GM15510 (cell line): ENCODE data around the gene KCNQ1.

Experiments used
- POLR2A ChIP-seq: IDR thresholded peaks from 3 replicates; pipeline ENCODE4 v1.6.1; 2011; ENCODE audit warnings: borderline replicate concordance; ENCODE audit not compliant: insufficient read length; ENCODE audit errors: extremely low read depth

Gene KCNQ1

DNA sequence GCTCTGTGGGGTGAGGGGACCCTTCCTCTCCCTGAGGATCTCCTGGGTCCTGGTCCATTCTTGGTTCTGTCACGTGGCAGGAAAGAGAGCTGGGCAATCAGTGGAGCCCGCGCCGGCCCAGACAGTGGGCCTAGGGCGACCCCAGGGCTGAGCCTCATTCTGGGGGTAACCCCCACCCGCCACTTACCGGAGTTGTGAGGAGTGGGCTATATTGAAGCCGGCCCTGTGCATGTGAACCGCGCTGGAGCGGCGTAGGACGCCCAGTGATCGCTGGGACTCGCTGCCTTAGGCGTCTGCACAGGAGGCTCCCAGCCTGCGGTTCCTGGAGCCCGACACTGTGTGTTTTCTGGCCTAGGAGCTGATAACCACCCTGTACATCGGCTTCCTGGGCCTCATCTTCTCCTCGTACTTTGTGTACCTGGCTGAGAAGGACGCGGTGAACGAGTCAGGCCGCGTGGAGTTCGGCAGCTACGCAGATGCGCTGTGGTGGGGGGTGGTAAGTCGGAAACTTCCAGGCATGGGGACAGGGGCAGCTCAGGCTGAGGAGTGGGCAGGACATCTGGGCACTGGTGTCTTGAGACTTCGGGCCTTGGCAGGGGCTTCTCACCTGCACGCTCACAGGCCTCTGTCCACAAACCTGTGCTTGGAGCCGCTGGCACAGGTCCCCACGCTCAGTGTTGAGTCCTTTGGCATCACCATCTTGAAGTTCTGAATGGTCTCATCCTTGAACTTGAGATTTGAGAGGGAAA, 127.9 kb downstream of the KCNQ1 start:
- TF ChIP-seq POLR2A: no peak

GRCh38 chr11:2573240-2574042, 128.6 kb downstream of the KCNQ1 start:
- TF ChIP-seq POLR2A: no peak

DNA sequence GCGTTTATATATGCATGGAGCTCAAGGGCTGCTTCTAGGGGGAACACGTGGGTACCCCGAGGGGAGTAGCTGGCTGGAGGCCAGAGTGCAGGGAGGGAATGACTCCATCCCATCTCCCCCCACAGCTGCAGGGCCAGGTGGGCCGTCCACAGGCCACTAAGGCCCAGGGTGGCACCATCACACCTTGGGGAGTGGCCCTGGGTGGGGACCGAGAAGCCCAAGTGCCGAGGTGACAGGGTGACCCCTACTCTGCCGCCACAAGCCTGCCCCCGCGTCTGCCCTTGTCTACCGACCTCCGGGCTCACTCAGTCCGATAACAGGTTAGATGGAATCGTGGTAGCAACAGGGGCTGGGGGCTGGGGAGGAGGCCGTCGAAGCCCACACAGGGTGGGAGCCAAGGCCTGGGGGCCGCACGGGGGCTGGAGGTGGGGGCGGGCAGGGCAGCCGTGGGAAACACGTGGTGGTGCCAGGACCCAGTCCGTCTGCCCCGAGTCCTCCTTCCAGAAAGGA, 129.3 kb downstream of the KCNQ1 start:
- TF ChIP-seq POLR2A: no peak

GRCh38 chr11:2574553-2575535, 130.0 kb downstream of the KCNQ1 start:
- no peak for TF ChIP-seq POLR2A

DNA sequence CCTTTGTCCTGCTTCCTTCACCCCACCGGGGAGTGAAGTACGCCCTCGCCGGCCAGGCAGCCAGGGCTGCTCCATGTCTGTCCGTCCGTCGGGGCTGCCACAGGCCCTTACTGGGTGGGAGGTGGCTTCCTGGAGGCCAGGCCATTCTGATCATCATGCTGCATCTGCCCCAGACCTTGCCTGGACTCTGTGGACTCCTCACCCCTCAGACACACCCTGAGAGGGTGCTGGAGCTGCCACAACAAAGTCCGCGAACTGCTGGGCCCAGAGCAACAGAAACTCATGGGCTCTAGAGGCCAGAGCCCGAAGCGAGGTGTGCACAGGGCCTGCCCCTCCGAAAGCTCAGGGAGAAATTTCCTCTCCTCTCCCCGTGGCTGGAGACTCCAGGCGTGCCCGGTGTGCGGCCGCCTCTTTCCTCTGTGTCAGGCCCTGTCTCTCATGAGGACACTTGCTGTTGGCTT, 130.8 kb downstream of the KCNQ1 start:
- no peak for TF ChIP-seq POLR2A

- TF ChIP-seq POLR2A: no peak
Measured at GRCh38 chr11:2576111-2576510, 131.3 kb downstream of the KCNQ1 start.

DNA sequence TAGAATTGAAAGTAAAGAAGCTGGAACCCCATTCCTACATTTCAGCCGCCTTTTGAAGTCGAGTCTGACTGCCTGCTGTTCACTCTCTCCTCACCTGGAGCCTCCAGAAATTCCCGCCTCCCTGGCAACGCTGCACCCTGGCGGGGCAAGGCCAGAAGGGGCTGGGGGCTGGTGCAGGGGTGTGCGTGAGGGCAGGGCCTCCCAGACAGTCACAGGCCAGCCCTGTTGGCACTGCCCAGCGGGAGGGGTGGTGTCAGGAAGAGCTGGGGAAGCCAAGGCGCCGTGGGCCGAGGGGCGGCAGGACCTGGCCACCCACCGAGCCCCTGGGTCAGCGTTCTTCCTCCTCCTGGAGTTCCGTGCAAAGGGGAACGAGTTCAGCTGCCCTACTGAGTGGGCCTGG, 131.7 kb downstream of the KCNQ1 start:
- TF ChIP-seq POLR2A: no peak

GRCh38 chr11:2577031-2577990, 132.5 kb downstream of the KCNQ1 start:
- no peak for TF ChIP-seq POLR2A

GRCh38 chr11:2577991-2578928, 133.5 kb downstream of the KCNQ1 start:
- TF ChIP-seq POLR2A: no peak

DNA sequence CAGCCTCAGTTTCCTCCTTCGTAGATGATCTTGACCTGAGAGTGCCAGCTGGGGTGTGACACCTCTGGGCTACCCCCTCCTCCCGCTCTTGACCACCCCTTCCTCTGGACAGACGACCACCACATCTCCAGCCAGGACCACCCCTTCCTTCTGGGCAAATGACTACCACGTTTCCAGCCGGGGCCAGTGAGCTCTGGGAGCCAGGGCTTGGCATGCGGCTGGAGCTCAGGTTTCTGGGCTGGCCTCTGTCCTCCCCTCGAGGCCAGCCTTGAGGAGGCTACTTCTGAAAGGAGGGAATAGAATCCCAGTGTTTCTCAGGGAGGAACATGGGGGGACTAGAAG, 134.1 kb downstream of the KCNQ1 start:
- no peak for TF ChIP-seq POLR2A

- no peak for TF ChIP-seq POLR2A
Measured at GRCh38 chr11:2579315-2580060, 134.7 kb downstream of the KCNQ1 start.

DNA sequence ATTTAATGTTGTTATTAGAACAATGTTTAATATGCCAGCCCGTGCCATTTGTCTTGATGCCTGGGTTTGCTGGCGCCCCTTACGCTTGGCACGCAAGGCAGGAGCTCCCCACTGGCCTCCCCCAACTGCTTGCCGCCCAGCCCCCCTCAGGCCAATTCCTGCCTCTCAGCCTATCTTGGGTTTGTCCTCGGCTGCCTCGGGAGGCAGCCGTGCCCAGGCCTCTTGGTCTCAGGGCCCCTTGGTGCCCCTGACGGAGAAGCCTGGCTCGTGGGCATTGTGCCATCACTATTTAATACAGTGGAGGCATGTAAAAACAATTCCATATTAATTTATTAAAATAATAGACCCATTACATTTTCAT, 135.2 kb downstream of the KCNQ1 start:
- TF ChIP-seq POLR2A: no peak
